Thyroid gland (tissue), 4 donors: ENCODE data around the gene TMEM131.

Source experiments
- CTCF ChIP-seq, 6 experiments: fragments of 200-600 bp in 3 of 6; fragments of 450-650 bp in 3 of 6; sonication (generic) in 3 of 6; IDR thresholded peaks; one replicate each; pipeline ENCODE4 v1.5.1; 2016 to 2019; ENCODE audit warnings: antibody characterized with exemption in 6 of 6, mild to moderate bottlenecking in 2 of 6, inconsistent platforms in 1 of 6, moderate library complexity in 1 of 6
- POLR2A ChIP-seq, 2 donors: fragments of 450-650 bp; IDR thresholded peaks; one replicate each; pipeline ENCODE4 v1.6.1; 2017; ENCODE audit warnings: antibody characterized with exemption in 2 of 2, mild to moderate bottlenecking in 2 of 2, moderate library complexity in 1 of 2

- no peak for TF ChIP-seq CTCF (IDR thresholded peaks at IDR 0.05)
- no peak for TF ChIP-seq POLR2A (IDR thresholded peaks at IDR 0.05)
These were observed 265.5 kb downstream of the TMEM131 start for GRCh38 chr2:97730245-97730644.
